Prostate gland (tissue), 2 donors: ENCODE results near the gene MAP10. TPM values are rescaled to one million over a fixed set of nuclear protein-coding genes. Genes with fewer than 3 reads are reported as not detected.

Source experiments
- DNase-seq: peaks from one replicate; pipeline ENCODE4 v3.0.0-alpha.2; 2019; ENCODE audit warnings: low spot score
- H3K27ac ChIP-seq, 2 donors: fragments of 200-600 bp; sonication (generic); 2 replicates each; pipeline ENCODE4 v1.5.1; 2017 to 2019
- H3K27me3 ChIP-seq: fragments of 200-600 bp; sonication (generic); replicated peaks from 2 replicates; pipeline ENCODE4 v1.5.1; 2019; ENCODE audit not compliant: insufficient read depth
- H3K36me3 ChIP-seq, 2 donors: fragments of 200-600 bp; sonication (generic); 1 replicate in 1 of 2; 2 replicates in 1 of 2; pipeline versions ENCODE4 v1.5.1 to v1.8.1; 2017 to 2019
- H3K4me1 ChIP-seq: fragments of 200-600 bp; sonication (generic); replicated peaks from 2 replicates; pipeline ENCODE4 v1.5.1; 2019
- H3K4me3 ChIP-seq, 2 donors: fragments of 200-600 bp; sonication (generic); 2 replicates each; pipeline ENCODE4 v1.5.1; 2017 to 2019
- H3K9me3 ChIP-seq: fragments of 200-600 bp; sonication (generic); 2 replicates; pipeline ENCODE4 v1.5.1; 2017
- CTCF ChIP-seq, 4 experiments: fragments of 200-600 bp in 2 of 4; fragments of 450-650 bp in 2 of 4; sonication (generic) in 2 of 4; IDR thresholded peaks; 1 replicate in 3 of 4; 2 replicates in 1 of 4; pipeline ENCODE4 v1.5.1; 2016 to 2019; ENCODE audit warnings: antibody characterized with exemption in 4 of 4, mild to moderate bottlenecking in 2 of 4, moderate library complexity in 2 of 4
- POLR2A ChIP-seq: fragments of 450-650 bp; IDR thresholded peaks from one replicate; pipeline ENCODE4 v1.6.1; 2016; ENCODE audit warnings: antibody characterized with exemption, mild to moderate bottlenecking
- POLR2AphosphoS5 ChIP-seq: sonication (generic); formaldehyde crosslinking; IDR thresholded peaks from one replicate; pipeline ENCODE4 v1.6.1; 2017; ENCODE audit warnings: antibody characterized with exemption
- WGBS: methylation state at CpG from one replicate; pipeline ENCODE4 v1.1.5; 2018; 5-methylcytosine and 5-hydroxymethylcytosine counted together
- intact Hi-C: fragments of 100-400 bp; cut with DNase I; formaldehyde crosslinking; loops from one replicate; pipeline ENCODE4 v1.14.2; 2022
- total RNA-seq, 2 donors: library from RNA; depleted of rRNA; stranded (reverse); fragments of >200 nt; gene quantifications; one replicate each; pipeline ENCODE4 v1.1.0, GENCODE V29; 2016

MAP10 gene
- total RNA-seq, 2 donors from 2014 or later = 0.82 to 6.2 TPM

DNA sequence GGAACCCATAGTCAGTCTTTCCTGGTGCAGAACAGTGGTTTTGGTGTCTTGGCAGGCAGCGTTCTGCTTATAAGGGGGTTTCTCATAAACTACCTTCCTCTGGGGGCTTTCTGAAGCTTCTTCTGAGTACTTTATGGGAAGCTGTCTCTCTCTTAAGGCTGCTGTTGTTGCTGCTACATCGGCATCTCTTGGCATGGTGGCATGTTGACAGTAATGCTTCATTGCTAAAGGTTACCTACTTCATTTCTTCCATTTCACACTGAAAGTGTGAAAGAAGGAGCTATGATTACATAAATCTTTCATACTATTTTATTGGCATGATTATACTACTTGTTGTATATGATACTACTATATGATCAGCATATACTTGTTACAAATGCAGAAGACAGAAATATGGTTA lies 6.3 kb upstream of the MAP10 start:
- 65% methylated on average over 2 of the region's 2 CpGs for WGBS
- Histone ChIP-seq H3K36me3 (no peaks in the 10 kb centered on the region), H3K27ac (no peak overlapping the region), H3K4me3 (no peak overlapping the region), H3K27me3 (no peaks in the 10 kb centered on the region), H3K4me1 (no peaks in the 10 kb centered on the region), H3K9me3 (no peaks in the 10 kb centered on the region)
- intact Hi-C loops = loop anchor here (5.0 kb wide), 1 partner anchor 162 kb away; no protein-coding TSS in a partner anchor
- no peak for DNase-seq
- TF ChIP-seq POLR2A (no peak), POLR2AphosphoS5 (no peak), CTCF (IDR thresholded peaks at IDR 0.05) (no peak)

DNA sequence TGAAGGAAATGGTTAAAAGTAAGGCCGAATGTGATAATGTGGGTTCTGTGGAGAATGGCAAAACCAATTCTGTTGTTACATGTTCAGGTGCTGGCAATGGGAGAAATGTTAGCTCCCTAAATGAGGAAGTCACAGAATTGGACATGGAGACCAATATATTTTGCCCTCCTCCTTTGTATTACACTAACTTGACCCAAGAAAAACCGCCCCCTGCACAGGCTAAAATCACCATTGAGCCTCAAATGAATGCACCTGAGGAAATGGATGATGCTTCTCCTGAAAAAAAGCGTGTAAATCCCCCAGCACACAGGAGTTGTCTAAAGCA lies 932 bp downstream of the MAP10 start:
- no peak for TF ChIP-seq POLR2A
- no peak for TF ChIP-seq CTCF (IDR thresholded peaks at IDR 0.05)
- no peak for TF ChIP-seq POLR2AphosphoS5
- no peaks in the 10 kb centered on the region for H3K36me3 ChIP-seq
- no peaks in the 10 kb centered on the region for H3K27me3 ChIP-seq
- H3K9me3 ChIP-seq = no peaks in the 10 kb centered on the region
- no peak overlapping the region for H3K27ac ChIP-seq
- H3K4me3 ChIP-seq = peak overlapping the region in 1 of 2 donors; percentile 52
- no peak for DNase-seq
- 91% methylated on average over 3 of the region's 3 CpGs for WGBS
- H3K4me1 ChIP-seq = no peaks in the 10 kb centered on the region
- intact Hi-C loops = no loop called here

- no peaks in the 10 kb centered on the region for H3K4me1 ChIP-seq
- 91% methylated on average over 2 of the region's 2 CpGs for WGBS
- no peak for TF ChIP-seq POLR2AphosphoS5
- TF ChIP-seq POLR2A = no peak
- TF ChIP-seq CTCF (IDR thresholded peaks at IDR 0.05) = no peak
Measured at GRCh38 chr1:232810856-232811255, 5.6 kb downstream of the MAP10 start.

DNA sequence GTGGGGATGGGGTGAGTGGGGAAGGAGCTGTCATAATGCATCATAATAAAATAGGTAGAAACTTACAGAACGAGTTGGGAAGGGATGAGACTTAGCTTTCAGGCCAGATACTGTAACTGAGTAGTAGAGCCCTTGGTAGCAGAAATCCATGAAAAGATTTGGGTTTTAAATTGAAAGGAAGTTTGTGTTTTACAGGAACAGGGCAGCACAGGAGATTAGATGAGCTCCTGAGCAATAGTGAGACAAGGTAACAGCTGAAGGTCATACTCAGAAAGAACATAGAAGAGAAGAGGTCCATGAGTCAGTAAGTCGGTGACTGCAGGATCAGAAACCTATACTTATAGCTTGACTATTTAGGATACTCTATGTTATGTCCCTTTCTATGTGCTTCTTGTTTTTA lies 7.3 kb downstream of the MAP10 start:
- no peak overlapping the region for H3K4me3 ChIP-seq
- no peaks in the 10 kb centered on the region for H3K4me1 ChIP-seq
- WGBS = 68% methylated on average over 2 of the region's 2 CpGs
- H3K27ac ChIP-seq = no peak overlapping the region
- intact Hi-C loops = no loop called here
- no peaks in the 10 kb centered on the region for H3K36me3 ChIP-seq
- TF ChIP-seq POLR2AphosphoS5 (no peak), POLR2A (no peak), CTCF (IDR thresholded peaks at IDR 0.05) (no peak)
- H3K27me3 ChIP-seq = no peaks in the 10 kb centered on the region
- no peaks in the 10 kb centered on the region for H3K9me3 ChIP-seq
- no peak for DNase-seq

More at GRCh38 chr1:232810856-232811255, 5.6 kb downstream of the MAP10 start:
- no peak overlapping the region for H3K4me3 ChIP-seq
- H3K36me3 ChIP-seq = no peaks in the 10 kb centered on the region
- no peak overlapping the region for H3K27ac ChIP-seq
- no peaks in the 10 kb centered on the region for H3K27me3 ChIP-seq
- intact Hi-C loops = no loop called here
- no peaks in the 10 kb centered on the region for H3K9me3 ChIP-seq
- DNase-seq = no peak

DNA sequence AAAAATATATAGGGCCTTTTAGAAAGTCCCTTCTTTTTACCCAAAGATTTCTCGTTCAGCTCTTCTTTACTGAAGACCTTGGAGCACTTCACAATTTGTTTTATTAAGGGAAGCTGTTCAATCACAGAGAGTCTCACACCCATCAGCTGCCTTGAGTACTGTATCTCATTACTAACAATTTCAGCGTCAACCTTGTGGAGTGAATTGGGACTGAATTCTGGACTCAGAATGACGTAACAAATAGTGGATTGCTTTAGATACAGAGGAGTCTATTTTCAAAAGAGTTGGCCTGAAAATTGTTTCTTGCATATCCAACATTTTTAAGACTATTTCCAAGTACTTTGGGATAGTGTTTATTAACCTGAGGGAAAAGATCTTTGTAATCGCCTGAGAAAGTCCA lies 7.9 kb downstream of the MAP10 start:
- DNase-seq = no peak
- 92% methylated on average over 4 of the region's 4 CpGs for WGBS
- no peak overlapping the region for H3K4me3 ChIP-seq
- H3K27ac ChIP-seq = no peak overlapping the region
- no peak for TF ChIP-seq POLR2A
- TF ChIP-seq POLR2AphosphoS5 = no peak
- TF ChIP-seq CTCF (IDR thresholded peaks at IDR 0.05) = no peak
- H3K9me3 ChIP-seq = no peaks in the 10 kb centered on the region
- intact Hi-C loops = no loop called here
- H3K36me3 ChIP-seq = no peaks in the 10 kb centered on the region
- H3K4me1 ChIP-seq = no peaks in the 10 kb centered on the region
- no peaks in the 10 kb centered on the region for H3K27me3 ChIP-seq
